Lower leg skin (tissue), 3 donors: Measurements from ENCODE around the gene ITGA6.

Experiments used
- CTCF ChIP-seq, 3 donors: fragments of 450-650 bp; IDR thresholded peaks; one replicate each; pipeline ENCODE4 v1.5.1; 2016; ENCODE audit warnings: antibody characterized with exemption in 3 of 3, mild to moderate bottlenecking in 3 of 3, moderate library complexity in 2 of 3
- POLR2A ChIP-seq, 2 donors: fragments of 450-650 bp; IDR thresholded peaks; one replicate each; pipeline ENCODE4 v1.6.1; 2016 to 2017; ENCODE audit warnings: antibody characterized with exemption in 2 of 2, mild to moderate bottlenecking in 1 of 2, moderate library complexity in 1 of 2

- TF ChIP-seq CTCF (IDR thresholded peaks at IDR 0.05): no peak
- no peak for TF ChIP-seq POLR2A (IDR thresholded peaks at IDR 0.05)
These were observed 40.0 kb downstream of the ITGA6 start for GRCh38 chr2:172467382-172467781.
